Colon (tissue), 2 donors: Measurements from ENCODE around the gene AACS.

Source experiments
- FAIRE-seq: peaks from 2 replicates; lab custom pipeline; 2012; peaks lifted over from hg19 to GRCh38; lab: Jason Lieb, UNC
- donor health status: control.
- donor health status: control.

The AACS gene

DNA sequence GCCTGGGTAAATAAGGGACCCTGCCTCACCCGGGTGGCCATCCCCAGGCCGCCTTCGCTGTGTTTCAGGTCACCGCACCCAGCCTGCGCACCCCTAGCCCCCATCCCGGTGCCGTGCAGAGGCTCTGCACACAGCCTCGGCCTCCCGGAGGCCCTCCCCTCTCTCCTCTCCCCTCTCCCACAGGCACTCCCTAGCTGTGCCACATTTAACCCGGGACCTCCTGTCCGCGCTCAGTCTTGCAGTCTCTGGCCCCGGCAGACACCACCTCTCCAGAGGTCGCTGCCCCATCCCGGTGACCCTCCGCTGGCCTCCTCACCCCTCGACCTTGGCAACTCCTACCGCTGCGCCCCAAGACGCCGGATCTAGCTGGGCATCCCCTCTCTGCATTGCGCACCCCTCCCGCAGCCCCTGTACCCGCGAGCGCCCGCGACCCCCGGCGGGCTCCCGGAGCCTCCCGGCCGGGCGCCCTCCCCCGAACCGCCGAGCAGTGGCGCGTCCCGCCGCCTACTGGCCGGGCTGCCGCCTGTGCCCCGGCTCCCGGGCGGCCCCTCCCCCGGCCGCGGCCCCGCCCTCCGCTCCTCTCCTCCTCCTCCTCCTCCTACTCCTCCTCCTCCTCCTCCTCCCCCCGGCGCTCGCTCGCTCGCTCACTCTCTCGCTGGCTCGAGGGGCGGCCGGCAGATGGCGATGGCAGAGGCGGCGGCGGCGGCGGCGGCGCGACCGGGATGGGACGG is 120.7 kb downstream of the AACS start, which contains the start of gene TMEM132B:
TSS of gene TMEM132B (plus strand) at position 647 of the 731 bp plus-strand sequence.
- no peak for FAIRE-seq

DNA sequence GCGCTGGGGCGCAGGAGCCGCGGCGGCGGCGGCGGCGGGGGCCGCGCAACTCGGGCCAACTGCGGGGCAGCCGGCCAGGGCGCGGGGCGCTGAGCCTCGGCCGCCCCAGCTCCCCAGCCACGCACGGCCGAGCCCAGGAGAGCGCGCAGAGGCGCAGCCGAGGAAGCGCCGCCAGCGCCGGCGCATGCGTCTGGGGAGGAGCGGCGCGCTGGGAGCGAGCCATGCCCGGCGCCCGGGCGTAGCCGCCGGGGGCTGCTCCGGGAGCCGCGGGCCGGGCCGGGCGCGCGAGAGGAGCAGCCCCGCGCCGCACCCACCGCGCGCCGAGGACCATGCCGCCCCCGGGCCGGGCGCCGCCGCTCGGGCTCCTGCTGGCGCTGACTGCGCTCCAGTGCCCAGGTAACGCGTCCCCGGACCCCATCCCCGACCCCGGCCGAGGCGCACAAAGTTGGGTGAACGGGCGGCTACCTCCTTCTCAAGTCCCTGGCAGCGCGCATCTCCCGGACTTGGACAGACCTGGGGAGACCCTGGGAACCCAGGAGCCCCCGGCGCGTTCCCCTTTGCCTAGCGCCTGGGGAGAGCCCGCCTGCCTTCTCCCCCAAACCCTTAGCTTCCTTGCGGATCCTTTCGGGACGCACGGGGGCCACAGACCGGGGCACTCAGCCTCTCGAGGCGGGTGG is 121.4 kb downstream of the AACS start:
- no peak for FAIRE-seq

DNA sequence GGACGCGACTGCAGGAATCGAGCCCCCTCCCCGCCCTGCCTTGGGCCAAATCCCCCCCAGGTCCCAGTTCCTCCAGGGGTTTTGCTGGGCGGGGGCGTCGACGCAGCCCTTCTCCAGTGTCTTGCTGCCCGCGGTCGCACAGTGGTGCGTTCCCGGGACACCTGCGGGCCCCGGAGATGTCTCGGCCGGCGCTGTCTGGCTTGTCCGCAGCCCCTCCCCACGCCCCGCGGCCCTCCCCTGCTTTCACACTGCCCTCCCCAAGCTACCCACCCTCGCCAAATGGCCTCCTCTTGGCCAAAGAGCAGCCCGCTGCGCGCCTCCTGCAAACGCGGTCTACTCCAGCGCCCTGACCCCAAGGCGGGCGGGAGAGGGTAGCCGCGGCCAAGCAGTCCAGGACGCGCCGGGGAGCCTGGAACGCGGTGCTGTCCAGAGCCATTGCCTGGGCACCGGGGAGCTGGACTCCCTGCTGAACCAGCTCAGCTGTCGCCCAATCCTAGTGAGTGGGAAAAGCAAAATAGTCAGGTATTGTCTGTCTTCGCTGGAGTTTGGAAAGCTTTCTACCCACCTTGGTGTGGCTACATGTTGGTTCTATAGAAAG is 122.0 kb downstream of the AACS start:
- no peak for FAIRE-seq

DNA sequence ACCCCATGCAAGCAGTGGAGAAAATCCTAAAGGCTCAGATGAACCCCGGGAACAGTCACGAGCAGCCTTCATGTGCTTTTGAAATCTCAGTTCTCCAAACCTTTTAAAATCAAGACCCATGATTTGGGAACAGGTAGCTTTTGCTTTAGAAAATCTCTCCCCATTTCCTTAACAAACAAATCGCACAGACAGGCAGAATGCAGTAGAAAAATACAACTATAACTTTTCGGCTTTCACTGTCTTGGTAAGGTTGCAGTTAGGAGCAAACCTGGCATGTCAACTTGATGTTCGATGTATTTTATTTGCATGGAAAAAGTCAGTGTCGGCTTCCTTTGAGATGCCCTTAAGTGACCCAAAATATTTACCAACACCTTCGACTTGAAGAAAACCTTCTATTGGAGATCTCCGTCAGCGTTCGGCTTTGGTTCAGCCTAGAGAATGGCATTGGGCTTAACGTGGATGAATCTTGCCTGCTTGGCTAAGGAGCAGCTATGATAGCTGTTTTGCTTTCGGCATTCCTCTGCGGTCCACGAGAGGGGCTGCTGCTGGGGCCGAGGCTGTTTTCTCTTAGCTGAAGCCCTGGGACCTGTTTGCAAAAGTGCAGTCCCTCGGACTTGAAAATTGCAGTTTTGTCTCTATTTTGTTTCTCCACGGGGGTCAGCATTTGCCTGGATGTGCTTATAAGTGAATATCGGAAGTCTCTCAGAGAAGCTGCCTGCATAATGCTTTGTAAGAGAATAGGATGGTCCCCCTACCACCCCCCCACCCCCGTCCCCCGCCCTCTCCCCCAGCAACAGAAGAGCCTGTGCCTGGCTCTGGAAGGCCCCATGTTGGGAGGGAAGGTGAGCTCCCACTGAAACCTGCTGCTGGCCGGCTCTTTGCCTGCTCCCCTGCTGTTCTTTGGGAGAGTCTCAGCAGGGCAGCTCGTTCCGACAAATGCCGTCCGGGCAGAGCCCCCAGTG is 122.8 kb downstream of the AACS start:
- no peak for FAIRE-seq

DNA sequence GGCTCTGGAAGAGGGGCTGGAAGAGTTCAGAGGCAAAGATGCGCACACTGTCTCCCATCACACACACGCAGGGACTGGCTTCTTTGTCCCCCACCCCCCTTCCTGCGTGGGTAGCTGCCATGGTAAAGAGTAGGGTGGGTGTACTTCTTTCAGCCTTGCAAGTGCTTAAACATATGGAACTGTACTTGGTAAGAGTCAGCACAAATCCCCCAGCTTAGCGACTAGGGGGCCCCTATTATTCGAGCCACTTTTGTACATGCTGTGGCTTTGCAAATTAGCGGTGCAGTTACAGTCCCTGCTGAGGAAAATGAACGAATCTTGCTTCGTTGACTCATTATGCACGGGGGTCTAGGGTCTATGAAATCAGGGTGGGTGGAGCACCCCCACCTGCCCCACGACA is 123.8 kb downstream of the AACS start:
- no peak for FAIRE-seq

DNA sequence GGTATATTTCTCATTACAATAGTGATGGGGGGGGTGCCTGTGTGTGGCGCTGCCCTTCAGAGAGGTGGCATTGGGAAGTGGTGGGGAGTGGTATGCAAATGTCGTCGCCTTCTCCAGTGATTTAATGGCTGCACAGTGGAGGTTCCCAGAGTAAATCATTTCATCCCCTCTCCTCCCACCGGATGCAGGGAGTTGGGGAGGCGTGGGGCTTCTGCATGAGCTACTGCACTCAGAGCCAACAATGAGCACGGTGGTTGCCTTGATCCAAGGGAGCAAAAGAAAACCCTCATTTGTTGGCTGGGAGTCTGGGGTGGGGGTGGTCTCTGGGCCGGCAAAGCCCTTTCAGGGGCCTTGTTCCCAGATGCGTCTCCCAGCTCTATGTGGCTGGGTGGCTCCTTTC is 124.3 kb downstream of the AACS start:
- no peak for FAIRE-seq

DNA sequence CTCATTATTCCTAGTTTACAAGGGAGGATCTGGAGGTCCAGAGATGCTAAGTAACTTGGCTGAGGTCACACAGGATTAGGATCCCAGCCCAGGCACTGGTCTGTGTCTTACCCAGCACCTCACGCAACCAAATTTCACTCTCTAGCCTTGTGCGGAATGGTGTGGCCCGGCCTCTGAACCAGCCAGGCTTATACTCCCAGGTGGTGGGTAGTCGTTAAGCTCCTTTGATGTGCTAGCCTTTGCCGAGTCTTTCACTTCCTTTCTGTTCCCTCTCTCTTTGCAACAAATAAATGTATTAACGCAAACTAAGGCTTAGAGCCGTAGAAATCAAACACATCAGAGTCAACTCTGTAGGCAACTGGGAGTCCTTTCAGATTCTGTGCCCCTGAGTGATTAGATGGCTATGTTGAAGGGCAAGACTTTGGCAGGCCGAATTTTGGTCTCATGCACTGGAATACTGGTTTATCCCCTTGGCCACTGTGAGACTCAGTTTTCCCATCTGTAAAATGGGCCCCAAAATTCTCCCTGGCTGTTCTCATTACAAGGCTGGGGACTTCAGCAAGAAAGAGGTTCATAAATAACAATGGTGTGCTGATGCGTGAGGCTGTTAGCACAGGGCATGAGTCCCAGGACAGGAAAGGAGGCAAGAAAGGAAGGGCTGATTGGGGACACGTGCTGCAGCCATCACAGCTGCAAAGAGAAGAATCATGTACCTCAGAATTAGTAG is 126.3 kb downstream of the AACS start:
- FAIRE-seq = no peak

DNA sequence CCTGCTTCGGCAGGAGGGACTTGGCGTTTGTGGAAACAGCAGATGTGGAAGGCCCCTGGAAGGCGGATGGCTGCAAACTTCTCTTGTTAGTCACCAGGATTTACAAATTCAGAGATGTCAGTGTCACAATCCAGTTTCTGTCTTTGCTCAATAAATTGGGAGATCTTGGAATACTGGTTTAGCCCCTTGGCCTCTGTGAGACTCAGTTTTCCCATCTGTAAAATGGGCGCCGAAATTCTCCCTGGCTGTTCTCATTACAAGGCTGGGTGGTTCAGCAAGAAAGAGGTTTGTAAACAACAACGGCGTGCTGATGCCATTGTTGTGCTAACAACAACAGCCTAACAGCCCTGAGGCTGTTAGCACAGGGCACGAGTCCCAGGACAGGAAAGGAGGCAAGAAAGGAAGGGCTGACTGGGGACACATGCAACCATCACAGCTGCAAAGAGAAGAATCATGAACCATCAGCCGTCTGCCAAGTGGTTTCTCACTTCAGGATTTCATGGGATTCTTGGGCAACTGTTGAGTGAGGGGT is 127.5 kb downstream of the AACS start:
- no peak for FAIRE-seq
